ENCODE results near the gene SEPSECS. TPM values are rescaled to one million over a fixed set of nuclear protein-coding genes. Genes with fewer than 3 reads are reported as not detected.

Gene SEPSECS
- total and polyA plus RNA-seq, 2 of the 8 experiments (the other 6 are each of a cell fraction or from before 2014, with no cell fraction given): 1.9 to 4.1 TPM

DNA sequence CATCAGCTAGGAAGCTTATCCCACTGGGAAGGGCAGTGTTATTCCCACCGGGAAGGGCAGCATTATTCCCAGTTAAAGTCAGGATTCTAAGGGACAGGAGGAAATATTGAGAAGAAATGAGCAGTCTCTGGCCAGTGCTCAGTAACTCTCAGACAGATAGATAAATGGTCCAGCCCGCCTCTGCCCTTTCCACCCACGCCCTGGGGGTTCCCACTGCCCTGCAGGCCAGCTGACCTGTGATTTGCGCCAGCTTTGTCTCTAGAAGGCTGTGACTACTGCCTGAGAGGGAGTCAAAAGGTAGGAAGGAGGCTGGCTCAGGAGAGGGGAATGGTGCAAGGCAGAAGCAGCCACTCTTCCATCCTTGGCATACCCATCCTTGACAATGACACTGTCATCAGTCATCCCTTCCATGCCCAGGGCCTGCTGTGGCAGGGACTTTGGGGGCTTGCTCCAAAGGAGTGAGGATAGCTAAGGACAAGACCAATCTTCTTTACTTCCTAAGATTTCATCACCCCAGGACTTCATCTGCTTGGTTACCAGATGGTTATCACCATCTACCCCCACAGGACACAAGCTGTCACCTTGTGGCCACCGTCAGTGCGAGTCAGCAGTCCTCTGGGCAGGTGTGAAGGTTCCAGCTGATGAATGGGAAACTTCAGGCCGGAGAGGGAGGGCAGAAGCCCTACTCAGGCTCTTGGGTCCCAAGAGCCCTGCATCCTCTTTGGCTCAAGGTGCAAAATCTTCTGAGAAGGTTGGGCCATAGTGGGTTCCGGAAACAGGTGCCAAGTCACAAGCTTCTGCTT lies 49.5 kb downstream of the SEPSECS start:
- 89% methylated on average over 8 of the region's 8 CpGs; no CpG with 5 or more reads in 1 of the 2 experiments for WGBS, 2 experiments (ENCODE audit: extremely low coverage in 1 of 2, insufficient coverage in 1 of 2, insufficient read length in 1 of 2, insufficient replicate concordance in 2 of 2, low coverage in 1 of 2, low lambda C conversion rate in 2 of 2, missing lambda C conversion rate in 1 of 2)
- CTCF ChIA-PET (ENCODE audit: partially characterized antibody): interaction anchor here (0.9 to 2.5 kb wide), 2 partner anchors 20 to 34 kb away, joined by 3 to 8 read pairs; no protein-coding TSS in a partner anchor
- Histone ChIP-seq H4K20me1 (replicated peaks in 1 of 2; ENCODE audit: control insufficient read depth in 1 of 2, insufficient read depth in 2 of 2, low read length in 2 of 2) (no peaks in the 10 kb centered on the region), H2BK12ac (ENCODE audit: low read depth, low read length) (no peak overlapping the region), H3K18ac (ENCODE audit: extremely low read depth, low read length) (no peak overlapping the region), H4K91ac (replicated peaks; ENCODE audit: insufficient read length, low read length) (no peak overlapping the region), H3K27me3 (replicated peaks in 1 of 4; ENCODE audit: control insufficient read depth in 3 of 4, extremely low read depth in 1 of 4, insufficient read depth in 3 of 4, low read length in 3 of 4) (no peaks in the 10 kb centered on the region; a peak in 1 of 7 replicates), H3K56ac (replicated peaks; ENCODE audit: insufficient read length, low read depth, low read length) (no peak overlapping the region), H2BK5ac (ENCODE audit: low read depth, low read length) (no peak overlapping the region), H3K4me3 (ENCODE audit: extremely low read depth in 1 of 4, insufficient read depth in 2 of 4, low read depth in 3 of 4, low read length in 4 of 4) (no peak overlapping the region), H3K36me3 (ENCODE audit: control insufficient read depth in 2 of 4, insufficient read depth in 4 of 4, low read length in 3 of 4) (no peaks in the 10 kb centered on the region), H3K4me1 (replicated peaks in 1 of 4; ENCODE audit: control insufficient read depth in 3 of 4, insufficient read depth in 4 of 4, low read length in 3 of 4) (no peaks in the 10 kb centered on the region), H2AK5ac (ENCODE audit: low read depth, low read length) (no peak overlapping the region), H3K27ac (ENCODE audit: low read depth, low read length) (no peak overlapping the region), H3K9ac (replicated peaks in 1 of 4; ENCODE audit: extremely low read depth in 1 of 4, low read depth in 3 of 4, low read length in 3 of 4) (no peak overlapping the region), H3K9me3 (ENCODE audit: insufficient read depth in 2 of 2, low read depth in 1 of 2, low read length in 1 of 2) (no peaks in the 10 kb centered on the region), H3K23ac (ENCODE audit: insufficient read length) (no peak overlapping the region), H3K4me2 (ENCODE audit: insufficient read depth in 1 of 2, low read depth in 2 of 2, low read length in 2 of 2) (no peak overlapping the region), H2BK120ac (replicated peaks; ENCODE audit: low read depth, low read length) (no peak overlapping the region), H3K79me2 (ENCODE audit: control insufficient read depth in 1 of 2, insufficient read depth in 2 of 2, low read length in 2 of 2) (no peaks in the 10 kb centered on the region), H2BK15ac (ENCODE audit: low read length) (no peak overlapping the region), H3K23me2 (ENCODE audit: low read depth, low read length) (no peaks in the 10 kb centered on the region), H3K14ac (ENCODE audit: insufficient read length) (no peak overlapping the region), H4K5ac (ENCODE audit: insufficient read length, low read depth, low read length) (no peak overlapping the region), H4K8ac (ENCODE audit: extremely low read depth, insufficient read depth, low read length) (no peak overlapping the region; the same call in 1 of the 2 replicates), H3K79me1 (ENCODE audit: low read depth, low read length) (no peaks in the 10 kb centered on the region), H2BK20ac (ENCODE audit: low read length) (no peak overlapping the region), H3K4ac (replicated peaks; ENCODE audit: insufficient read length, low read depth, low read length) (no peak overlapping the region), H2AFZ (ENCODE audit: low read length) (no peak overlapping the region)
- DNase-seq (ENCODE audit: low read depth in 1 of 2, low spot score in 2 of 2): no peak
- POLR2A ChIA-PET (ENCODE audit: partially characterized antibody): no interaction called here
- no peak for TF ChIP-seq CREB1 (IDR thresholded peaks at IDR 0.05)
- TF ChIP-seq, protein P1, sequence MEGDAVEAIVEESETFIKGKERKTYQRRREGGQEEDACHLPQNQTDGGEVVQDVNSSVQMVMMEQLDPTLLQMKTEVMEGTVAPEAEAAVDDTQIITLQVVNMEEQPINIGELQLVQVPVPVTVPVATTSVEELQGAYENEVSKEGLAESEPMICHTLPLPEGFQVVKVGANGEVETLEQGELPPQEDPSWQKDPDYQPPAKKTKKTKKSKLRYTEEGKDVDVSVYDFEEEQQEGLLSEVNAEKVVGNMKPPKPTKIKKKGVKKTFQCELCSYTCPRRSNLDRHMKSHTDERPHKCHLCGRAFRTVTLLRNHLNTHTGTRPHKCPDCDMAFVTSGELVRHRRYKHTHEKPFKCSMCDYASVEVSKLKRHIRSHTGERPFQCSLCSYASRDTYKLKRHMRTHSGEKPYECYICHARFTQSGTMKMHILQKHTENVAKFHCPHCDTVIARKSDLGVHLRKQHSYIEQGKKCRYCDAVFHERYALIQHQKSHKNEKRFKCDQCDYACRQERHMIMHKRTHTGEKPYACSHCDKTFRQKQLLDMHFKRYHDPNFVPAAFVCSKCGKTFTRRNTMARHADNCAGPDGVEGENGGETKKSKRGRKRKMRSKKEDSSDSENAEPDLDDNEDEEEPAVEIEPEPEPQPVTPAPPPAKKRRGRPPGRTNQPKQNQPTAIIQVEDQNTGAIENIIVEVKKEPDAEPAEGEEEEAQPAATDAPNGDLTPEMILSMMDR (IDR thresholded peaks at IDR 0.05; ENCODE audit: control extremely low read depth in 1 of 3, insufficient read depth in 1 of 3, low read depth in 1 of 3, low read length in 3 of 3): no peak
- no peak for FAIRE-seq

All from H1 (cell line).